Natural killer cell (primary cell): ENCODE measurements around the gene ECHS1. TPM values are rescaled to one million over a fixed set of nuclear protein-coding genes. Genes with fewer than 3 reads are reported as not detected.

Experiments
- ATAC-seq, 3 donors: fragments of 150-1000 bp in 2 of 3; fragments of 200-7000 bp in 1 of 3; cut with Tn5 transposase; 1 replicate in 1 of 3; 2 replicates in 2 of 3; pipeline ENCODE4 v1.10.0; 2021; ENCODE audit warnings: mild to moderate bottlenecking in 2 of 3, moderate library complexity in 2 of 3
- DNase-seq, 2 donors: peaks; one replicate each; pipeline versions ENCODE4 v3.0.0 to v3.0.0-alpha.2; 2013 to 2021; ENCODE audit warnings: mixed read lengths in 1 of 2
- H3K27ac ChIP-seq: one replicate; pipeline ENCODE4 v1.5.1; 2013; ENCODE audit warnings: mild to moderate bottlenecking, low read length
- H3K27me3 ChIP-seq: one replicate; pipeline ENCODE4 v1.6.1; 2013; ENCODE audit warnings: low read length; ENCODE audit not compliant: control insufficient read depth, insufficient read depth
- H3K36me3 ChIP-seq: one replicate; pipeline ENCODE4 v1.6.1; 2013; ENCODE audit warnings: low read length; ENCODE audit not compliant: control insufficient read depth, insufficient read depth
- H3K4me1 ChIP-seq: one replicate; pipeline ENCODE4 v1.6.1; 2013; ENCODE audit warnings: low read length; ENCODE audit not compliant: control insufficient read depth, insufficient read depth
- H3K4me3 ChIP-seq: one replicate; pipeline ENCODE4 v1.5.1; 2013; ENCODE audit warnings: low read length
- H3K9me3 ChIP-seq: one replicate; pipeline ENCODE4 v1.6.1; 2013; ENCODE audit warnings: low read length; ENCODE audit not compliant: control insufficient read depth, insufficient read depth
- H3K27ac Mint-ChIP-seq, 2 donors: one replicate each; pipeline ENCODE4 v1.8.0; 2022; ENCODE audit warnings: mild to moderate bottlenecking in 2 of 2, mixed read lengths in 2 of 2, moderate library complexity in 1 of 2
- H3K27me3 Mint-ChIP-seq, 2 donors: one replicate each; pipeline ENCODE4 v1.8.0; 2022; ENCODE audit warnings: low read depth in 2 of 2, mixed read lengths in 2 of 2
- H3K36me3 Mint-ChIP-seq: one replicate; pipeline ENCODE4 v1.8.0; 2022; ENCODE audit warnings: mixed read lengths
- H3K4me1 Mint-ChIP-seq, 2 donors: one replicate each; pipeline ENCODE4 v1.8.0; 2022; ENCODE audit warnings: mixed read lengths in 2 of 2
- H3K4me3 Mint-ChIP-seq: one replicate; pipeline ENCODE4 v1.8.0; 2022; ENCODE audit warnings: mild to moderate bottlenecking, moderate library complexity, mixed read lengths
- H3K9me3 Mint-ChIP-seq, 2 donors: one replicate each; pipeline ENCODE4 v1.8.0; 2022; ENCODE audit warnings: mixed read lengths in 2 of 2
- CTCF ChIP-seq: fragments of 200-600 bp; IDR thresholded peaks from one replicate; pipeline ENCODE4 v1.8.0; 2022; ENCODE audit warnings: antibody characterized with exemption
- WGBS: methylation state at CpG from one replicate; pipeline ENCODE4 v1.1.7; 2013; ENCODE audit warnings: missing lambda C conversion rate; ENCODE audit not compliant: insufficient coverage; 5-methylcytosine and 5-hydroxymethylcytosine counted together
- intact Hi-C: fragments of 100-400 bp; cut with micrococcal nuclease; formaldehyde crosslinking; loops from one replicate; pipeline ENCODE4 v1.14.2; 2022
- total RNA-seq, 4 donors: library from RNA; stranded (reverse); fragments of 120-200 nt in 1 of 4; gene quantifications; one replicate each; pipeline versions ENCODE4 v1.2.3 to v1.2.4, GENCODE V29; 2013 to 2022

ECHS1 gene
- total RNA-seq, 3 donors from 2014 or later (not counting 1 experiment from before 2014, with no cell fraction given): 17.7 to 21.3 (median 19.9) TPM

- no peaks in the 10 kb centered on the region for H3K36me3 Mint-ChIP-seq
- no peak overlapping the region for H3K4me3 ChIP-seq
- H3K27ac Mint-ChIP-seq: no peak overlapping the region
- H3K9me3 ChIP-seq: no peaks in the 10 kb centered on the region
- no peaks in the 10 kb centered on the region for H3K9me3 Mint-ChIP-seq
- intact Hi-C loops: no loop called here
- H3K4me3 Mint-ChIP-seq: no peak overlapping the region
- DNase-seq (no peak), ATAC-seq (no peak)
- H3K4me1 ChIP-seq: peaks cover 10% of the 10 kb centered on the region
- H3K27me3 Mint-ChIP-seq: no peaks in the 10 kb centered on the region
- no peak for TF ChIP-seq CTCF
- H3K36me3 ChIP-seq: peaks cover 16% of the 10 kb centered on the region
- no peaks in the 10 kb centered on the region for H3K4me1 Mint-ChIP-seq
- WGBS: 97% methylated on average over 5 of the region's 5 CpGs
- no peak overlapping the region for H3K27ac ChIP-seq
- no peaks in the 10 kb centered on the region for H3K27me3 ChIP-seq
Measured at GRCh38 chr10:133361227-133361626, 11.9 kb downstream of the ECHS1 start.

- intact Hi-C loops: no loop called here
- no peak for ATAC-seq
- 95% methylated on average over 17 of the region's 17 CpGs for WGBS
- no peak for TF ChIP-seq CTCF
- H3K27ac Mint-ChIP-seq: no peak overlapping the region
- no peak overlapping the region for H3K4me3 Mint-ChIP-seq
- peaks cover 6% of the 10 kb centered on the region for H3K36me3 ChIP-seq
- H3K27me3 ChIP-seq: no peaks in the 10 kb centered on the region
- DNase-seq: no peak
- H3K4me3 ChIP-seq: no peak overlapping the region
- no peaks in the 10 kb centered on the region for H3K9me3 Mint-ChIP-seq
- no peaks in the 10 kb centered on the region for H3K36me3 Mint-ChIP-seq
- no peaks in the 10 kb centered on the region for H3K4me1 Mint-ChIP-seq
- H3K27me3 Mint-ChIP-seq: no peaks in the 10 kb centered on the region
- H3K4me1 ChIP-seq: peaks cover 10% of the 10 kb centered on the region
- H3K27ac ChIP-seq: no peak overlapping the region
- no peaks in the 10 kb centered on the region for H3K9me3 ChIP-seq
Measured at GRCh38 chr10:133359972-133360610, 13.1 kb downstream of the ECHS1 start.

DNA sequence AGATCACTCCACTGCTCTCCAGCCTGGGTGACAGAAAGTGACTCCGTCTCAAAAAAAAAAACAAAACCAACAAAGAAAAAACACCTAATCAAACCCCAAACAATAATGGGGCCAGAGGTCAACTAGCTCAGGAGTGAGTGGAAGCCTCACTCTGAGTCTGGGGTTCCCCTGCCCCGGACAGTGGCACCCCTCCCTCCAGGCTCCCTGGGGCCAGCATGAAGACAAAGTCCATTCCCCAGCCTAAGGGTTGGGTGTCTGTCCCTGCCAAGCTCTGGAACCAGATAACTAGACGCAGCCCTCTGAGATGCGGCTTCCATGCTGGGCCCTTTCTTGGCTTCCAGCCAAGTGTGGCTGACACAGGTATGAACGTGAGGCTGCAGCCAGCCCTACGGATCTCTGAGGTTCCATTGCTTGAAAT is 13.6 kb downstream of the ECHS1 start:
- Histone ChIP-seq H3K27me3 (no peaks in the 10 kb centered on the region), H3K27ac (no peak overlapping the region), H3K4me3 (no peak overlapping the region), H3K9me3 (no peaks in the 10 kb centered on the region), H3K4me1 (peaks cover 10% of the 10 kb centered on the region), H3K36me3 (peaks cover 2% of the 10 kb centered on the region)
- H3K27me3 Mint-ChIP-seq: no peaks in the 10 kb centered on the region
- no peaks in the 10 kb centered on the region for H3K4me1 Mint-ChIP-seq
- no peak for TF ChIP-seq CTCF
- ATAC-seq: no peak
- 71% methylated on average over 6 of the region's 6 CpGs for WGBS
- H3K36me3 Mint-ChIP-seq: no peaks in the 10 kb centered on the region
- H3K9me3 Mint-ChIP-seq: no peaks in the 10 kb centered on the region
- no peak overlapping the region for H3K4me3 Mint-ChIP-seq
- DNase-seq: peak in 1 of 2 donors; percentile 69
- intact Hi-C loops: no loop called here
- no peak overlapping the region for H3K27ac Mint-ChIP-seq

DNA sequence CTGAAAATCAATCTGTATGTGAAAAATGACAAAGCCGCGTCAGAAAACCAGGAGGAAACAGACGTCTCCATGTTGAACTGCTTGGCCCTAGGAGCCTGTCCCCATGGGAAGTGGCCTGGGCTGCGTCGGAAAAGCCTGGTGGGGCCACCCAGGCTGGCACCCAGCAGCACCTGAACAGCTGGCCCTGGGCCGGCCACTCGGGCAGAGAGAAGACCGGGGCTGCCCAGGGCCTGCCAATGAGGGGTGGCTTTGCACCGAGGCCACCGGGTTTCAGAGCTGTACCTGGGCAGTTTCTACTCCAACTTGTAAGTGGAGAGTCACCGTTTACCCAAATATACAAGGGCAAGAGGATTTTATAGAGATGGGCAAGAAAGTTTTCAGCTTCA is 14.2 kb downstream of the ECHS1 start:
- H3K9me3 Mint-ChIP-seq: no peaks in the 10 kb centered on the region
- no peaks in the 10 kb centered on the region for H3K27me3 Mint-ChIP-seq
- H3K27me3 ChIP-seq: no peaks in the 10 kb centered on the region
- H3K36me3 ChIP-seq: no peaks in the 10 kb centered on the region
- WGBS: 90% methylated on average over 11 of the region's 11 CpGs
- no peaks in the 10 kb centered on the region for H3K36me3 Mint-ChIP-seq
- H3K4me3 Mint-ChIP-seq: no peak overlapping the region
- peaks cover 10% of the 10 kb centered on the region for H3K4me1 ChIP-seq
- no peak for ATAC-seq
- no peak overlapping the region for H3K27ac Mint-ChIP-seq
- TF ChIP-seq CTCF: no peak
- intact Hi-C loops: loop anchor here (1.0 kb wide), 1 partner anchor 35 kb away; the partner anchor contains the start of gene MTG1
- H3K27ac ChIP-seq: no peak overlapping the region
- H3K9me3 ChIP-seq: no peaks in the 10 kb centered on the region
- no peaks in the 10 kb centered on the region for H3K4me1 Mint-ChIP-seq
- no peak for DNase-seq
- H3K4me3 ChIP-seq: no peak overlapping the region
